Ovary (tissue), 9 donors: Measurements from ENCODE around the gene BDKRB1. TPM values are rescaled to one million over a fixed set of nuclear protein-coding genes. Genes with fewer than 3 reads are reported as not detected.

ENCODE experiments used
- DNase-seq, 5 donors: peaks; one replicate each; pipeline ENCODE4 v3.0.0-alpha.2; 2019 to 2020
- H3K27ac ChIP-seq, 2 donors: fragments of 200-600 bp; one replicate each; pipeline versions ENCODE4 v1.5.1 to v1.8.0; 2019 to 2022
- H3K27me3 ChIP-seq: fragments of 200-600 bp; one replicate; pipeline ENCODE4 v1.8.0; 2022
- H3K36me3 ChIP-seq: fragments of 200-600 bp; sonication (generic); one replicate; pipeline ENCODE4 v1.5.1; 2019
- H3K4me1 ChIP-seq: one replicate; pipeline ENCODE4 v1.8.1; 2013; ENCODE audit warnings: mild to moderate bottlenecking, moderate library complexity; ENCODE audit not compliant: insufficient read depth
- H3K4me3 ChIP-seq: fragments of 200-600 bp; sonication (generic); one replicate; pipeline ENCODE4 v1.5.1; 2017
- H3K9me3 ChIP-seq, 2 donors: fragments of 200-600 bp in 1 of 2; sonication (generic) in 1 of 2; one replicate each; pipeline versions ENCODE4 v1.5.1 to v1.8.1; 2013 to 2019; ENCODE audit warnings: mild to moderate bottlenecking in 1 of 2, moderate library complexity in 1 of 2
- EP300 ChIP-seq: sonication (generic); formaldehyde crosslinking; IDR thresholded peaks from one replicate; pipeline ENCODE4 v1.6.1; 2017; ENCODE audit warnings: antibody characterized with exemption
- POLR2A ChIP-seq: fragments of 450-650 bp; IDR thresholded peaks from one replicate; pipeline ENCODE4 v1.6.1; 2017; ENCODE audit warnings: antibody characterized with exemption, mild to moderate bottlenecking, moderate library complexity
- WGBS, 3 donors: extraction: QIAGEN DNeasy Blood & Tissue Kit in 1 of 3; methylation state at CpG; one replicate each; pipeline versions ENCODE4 v1.1.5 to v1.1.7; 2013 to 2017; 5-methylcytosine and 5-hydroxymethylcytosine counted together
- intact Hi-C, 4 donors: fragments of 100-400 bp; cut with DNase I; formaldehyde crosslinking; loops; one replicate each; pipeline versions ENCODE4 v1.11.0 to v1.15.1; 2022 to 2023
- polyA plus RNA-seq, 2 donors: library from polyadenylated mRNA; stranded (reverse); fragments of 200-250 nt in 1 of 2; fragments of 350-450 nt in 1 of 2; fragmentation: Illumina TruSeq in 1 of 2; extraction: RNeasy Lipid Tissue Mini Kit (QIAGEN cat#74804) in 1 of 2; gene quantifications; one replicate each; pipeline ENCODE4 v1.2.3, GENCODE V29; 2013 to 2014
- total RNA-seq, 7 donors: library from RNA; depleted of rRNA in 2 of 7; stranded (reverse); fragments of >200 nt in 2 of 7; fragmentation: NEBNext Ultra II Directional in 3 of 7; extraction: Animal tissue kit (Norgen Biotek cat#: 25700) in 3 of 7; gene quantifications; one replicate each; pipeline versions ENCODE4 v1.1.0 to v1.2.4, GENCODE V29; 2016 to 2023
- TF ChIP-seq, protein P1 (sequence below), 3 donors: fragments of 450-650 bp in 2 of 3; fragments of 200-600 bp in 1 of 3; IDR thresholded peaks; one replicate each; pipeline versions ENCODE4 v1.5.1 to v1.8.0; 2016 to 2022; ENCODE audit warnings: antibody characterized with exemption in 3 of 3, mild to moderate bottlenecking in 1 of 3
- donor health status: DM: no; HTN: no; CAD: no; lungs with moderate emphysema.
- donor health status: DM: no; HTN: no; CAD: no.
- donor health status: Bipolar disorder and iron deficiency.
- donor health status: DM: yes; HTN: yes; CAD: no.
- donor health status: DM: no; HTN: no; CAD: no.
- donor health status: DM: yes; HTN: yes; CAD: no.

BDKRB1 gene
- total and polyA plus RNA-seq, 9 donors: 0.30 to 5.3 (median 0.75) TPM; not detected in 5

DNA sequence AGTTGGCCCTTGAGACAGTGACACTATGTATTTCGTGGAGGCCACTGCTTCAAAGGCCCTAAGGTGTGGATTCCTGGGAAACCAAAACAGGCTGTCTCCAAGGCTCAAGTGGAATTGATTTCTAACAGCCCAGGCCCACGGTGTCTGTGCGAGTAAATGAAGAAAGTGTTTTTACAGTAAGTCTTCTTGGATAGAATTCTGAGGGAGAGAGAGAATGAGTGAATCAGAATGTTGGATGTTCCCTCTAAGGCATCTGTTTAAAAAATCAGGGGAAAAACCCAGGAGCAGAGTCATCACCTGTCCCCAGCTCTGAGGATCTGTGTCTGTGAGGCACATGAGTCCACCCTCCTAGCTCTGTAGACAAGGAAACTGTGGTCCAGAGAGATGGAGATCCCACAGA lies 22.3 kb upstream of the BDKRB1 start:
- Histone ChIP-seq H3K4me3 (no peak overlapping the region), H3K27me3 (no peaks in the 10 kb centered on the region), H3K27ac (no peak overlapping the region), H3K9me3 (no peaks in the 10 kb centered on the region), H3K36me3 (no peaks in the 10 kb centered on the region), H3K4me1 (no peaks in the 10 kb centered on the region)
- no peak for TF ChIP-seq EP300
- 68 to 75% (median 69%) methylated on average over 3 of the region's 3 CpGs for WGBS, 3 donors
- DNase-seq: no peak
- intact Hi-C loops: no loop called here

DNA sequence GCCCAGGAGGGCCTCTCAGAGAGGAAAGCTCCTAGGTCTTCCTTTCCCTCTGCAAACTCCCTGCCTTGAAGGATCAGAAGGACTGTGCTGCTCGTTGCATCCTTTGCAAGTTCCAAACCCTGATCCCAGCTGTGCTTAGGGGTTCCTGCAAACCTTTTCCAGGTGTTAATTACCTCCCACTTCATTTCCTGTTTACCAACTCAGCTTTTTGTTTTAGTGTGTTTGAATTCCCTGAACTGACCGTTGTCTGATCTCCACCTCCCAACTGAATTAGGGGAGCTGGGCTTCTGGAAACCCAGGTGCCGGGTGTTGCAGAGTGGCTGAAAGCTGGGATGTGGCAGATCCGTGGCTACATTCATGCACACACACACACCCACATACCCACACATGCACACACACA lies 20.6 kb upstream of the BDKRB1 start:
- H3K27me3 ChIP-seq: no peaks in the 10 kb centered on the region
- H3K36me3 ChIP-seq: no peaks in the 10 kb centered on the region
- H3K9me3 ChIP-seq: no peaks in the 10 kb centered on the region
- H3K4me1 ChIP-seq: no peaks in the 10 kb centered on the region
- WGBS, 3 donors: 52 to 61% (median 53%) methylated on average over 4 of the region's 4 CpGs
- H3K4me3 ChIP-seq: no peak overlapping the region
- TF ChIP-seq, protein P1, sequence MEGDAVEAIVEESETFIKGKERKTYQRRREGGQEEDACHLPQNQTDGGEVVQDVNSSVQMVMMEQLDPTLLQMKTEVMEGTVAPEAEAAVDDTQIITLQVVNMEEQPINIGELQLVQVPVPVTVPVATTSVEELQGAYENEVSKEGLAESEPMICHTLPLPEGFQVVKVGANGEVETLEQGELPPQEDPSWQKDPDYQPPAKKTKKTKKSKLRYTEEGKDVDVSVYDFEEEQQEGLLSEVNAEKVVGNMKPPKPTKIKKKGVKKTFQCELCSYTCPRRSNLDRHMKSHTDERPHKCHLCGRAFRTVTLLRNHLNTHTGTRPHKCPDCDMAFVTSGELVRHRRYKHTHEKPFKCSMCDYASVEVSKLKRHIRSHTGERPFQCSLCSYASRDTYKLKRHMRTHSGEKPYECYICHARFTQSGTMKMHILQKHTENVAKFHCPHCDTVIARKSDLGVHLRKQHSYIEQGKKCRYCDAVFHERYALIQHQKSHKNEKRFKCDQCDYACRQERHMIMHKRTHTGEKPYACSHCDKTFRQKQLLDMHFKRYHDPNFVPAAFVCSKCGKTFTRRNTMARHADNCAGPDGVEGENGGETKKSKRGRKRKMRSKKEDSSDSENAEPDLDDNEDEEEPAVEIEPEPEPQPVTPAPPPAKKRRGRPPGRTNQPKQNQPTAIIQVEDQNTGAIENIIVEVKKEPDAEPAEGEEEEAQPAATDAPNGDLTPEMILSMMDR (IDR thresholded peaks at IDR 0.05): no peak
- TF ChIP-seq POLR2A (no peak), EP300 (no peak)
- no peak for DNase-seq
- H3K27ac ChIP-seq: no peak overlapping the region
- intact Hi-C loops: no loop called here

DNA sequence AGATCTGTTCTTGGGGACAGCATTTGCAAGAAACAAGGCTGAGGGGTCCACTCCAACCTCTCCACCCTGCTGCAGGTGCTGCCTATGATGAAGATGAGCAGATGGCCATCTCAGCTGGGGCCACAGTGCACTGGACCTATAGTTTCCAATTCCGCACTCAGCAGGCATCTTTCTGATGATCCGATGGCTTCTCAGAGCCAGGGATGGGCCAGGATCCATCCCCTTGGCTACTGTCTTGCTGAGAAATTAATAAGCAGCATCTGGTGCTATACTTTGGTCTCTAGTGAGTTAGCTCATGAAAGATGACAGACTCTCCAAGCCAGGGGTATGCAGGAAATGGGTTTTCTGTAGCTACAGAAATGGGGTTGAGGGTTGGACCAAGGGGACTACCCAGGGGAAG lies 18.4 kb upstream of the BDKRB1 start:
- Histone ChIP-seq H3K27me3 (no peaks in the 10 kb centered on the region), H3K27ac (no peak overlapping the region), H3K9me3 (no peaks in the 10 kb centered on the region), H3K4me3 (no peak overlapping the region), H3K36me3 (no peaks in the 10 kb centered on the region), H3K4me1 (no peaks in the 10 kb centered on the region)
- WGBS, 3 donors: 90 to 100% (median 93%) methylated on average over 2 of the region's 2 CpGs
- TF ChIP-seq, protein P1 (IDR thresholded peaks at IDR 0.05): no peak
- no peak for TF ChIP-seq EP300
- no peak for TF ChIP-seq POLR2A
- intact Hi-C loops: no loop called here
- DNase-seq: no peak

DNA sequence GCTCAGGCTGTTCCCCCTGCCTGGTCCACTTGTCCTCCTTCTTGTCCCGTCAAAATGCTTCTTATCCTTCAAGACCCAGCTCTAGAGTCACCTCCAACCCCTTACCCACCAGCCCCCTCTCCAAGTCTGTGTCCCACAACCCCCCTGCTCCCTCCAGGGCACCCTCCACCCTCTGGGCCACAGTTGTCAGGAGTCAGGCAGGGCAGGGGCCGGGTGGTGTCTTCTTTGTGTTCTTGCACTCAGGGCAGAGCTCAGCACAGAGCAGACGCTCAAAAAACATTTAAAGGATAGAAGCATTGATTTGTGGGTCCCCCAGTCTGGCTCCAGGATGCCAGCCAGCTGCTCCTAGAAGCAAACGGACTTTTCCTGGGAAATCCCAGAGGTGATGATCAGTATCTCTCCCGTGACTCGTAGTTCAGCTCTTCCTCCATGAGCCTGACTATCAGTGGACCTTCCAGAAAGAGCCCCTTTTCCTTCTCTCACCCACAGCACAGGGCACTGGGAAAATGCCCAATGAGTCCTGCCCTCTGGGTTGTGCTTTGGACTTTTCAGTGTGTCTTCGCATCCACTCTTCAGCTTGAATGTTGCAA lies 17.2 kb upstream of the BDKRB1 start:
- no peak for DNase-seq
- Histone ChIP-seq H3K4me3 (no peak overlapping the region), H3K9me3 (no peaks in the 10 kb centered on the region), H3K36me3 (no peaks in the 10 kb centered on the region), H3K27ac (no peak overlapping the region), H3K4me1 (no peaks in the 10 kb centered on the region), H3K27me3 (no peaks in the 10 kb centered on the region)
- TF ChIP-seq EP300: no peak
- TF ChIP-seq POLR2A: no peak
- TF ChIP-seq, protein P1 (IDR thresholded peaks at IDR 0.05): no peak
- intact Hi-C loops: no loop called here
- 64 to 67% (median 66%) methylated on average over 7 of the region's 7 CpGs for WGBS, 3 donors

DNA sequence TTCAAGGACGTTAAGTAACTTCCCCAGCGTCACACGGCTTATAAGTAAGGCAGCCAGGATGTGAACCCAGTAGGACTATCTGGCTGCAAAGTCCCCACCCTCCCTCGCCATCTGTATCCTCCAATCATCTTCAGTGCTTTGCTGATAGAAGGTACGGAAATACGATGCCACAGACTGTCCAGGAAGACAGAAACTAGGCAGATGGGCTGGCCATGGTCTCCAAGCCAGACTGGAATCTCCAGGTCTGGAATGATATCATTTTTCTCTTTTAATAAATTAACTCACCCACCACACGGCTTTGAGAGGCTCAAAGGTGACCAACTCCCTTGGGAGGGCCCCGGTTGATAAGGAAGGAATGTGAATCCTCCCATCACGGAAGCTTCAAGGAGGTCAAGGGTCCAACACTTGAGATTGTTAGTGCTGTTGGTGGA lies 16.3 kb upstream of the BDKRB1 start:
- Histone ChIP-seq H3K4me3 (no peak overlapping the region), H3K9me3 (no peaks in the 10 kb centered on the region), H3K27me3 (no peaks in the 10 kb centered on the region), H3K4me1 (no peaks in the 10 kb centered on the region), H3K36me3 (no peaks in the 10 kb centered on the region), H3K27ac (no peak overlapping the region)
- 13 to 32% (median 15%) methylated on average over 9 of the region's 9 CpGs for WGBS, 3 donors
- no peak for DNase-seq
- intact Hi-C loops: no loop called here
- TF ChIP-seq POLR2A (no peak), EP300 (no peak)
- TF ChIP-seq, protein P1 (IDR thresholded peaks at IDR 0.05): no peak
